DMS79 treated with DMSO at 0.1 percent for 48 hours (cell line): Measurements from ENCODE around the gene SPDYE8.
"Not testable (repeated sequence)": the region's sequence is repeated elsewhere in the genome, so short reads cannot be mapped to it uniquely, and the experiment has no call there.

Experiments used
- DNase-seq: peaks from one replicate; lab custom pipeline; 2025; lab: John Stamatoyannopoulos, UW

The SPDYE8 gene

DNA sequence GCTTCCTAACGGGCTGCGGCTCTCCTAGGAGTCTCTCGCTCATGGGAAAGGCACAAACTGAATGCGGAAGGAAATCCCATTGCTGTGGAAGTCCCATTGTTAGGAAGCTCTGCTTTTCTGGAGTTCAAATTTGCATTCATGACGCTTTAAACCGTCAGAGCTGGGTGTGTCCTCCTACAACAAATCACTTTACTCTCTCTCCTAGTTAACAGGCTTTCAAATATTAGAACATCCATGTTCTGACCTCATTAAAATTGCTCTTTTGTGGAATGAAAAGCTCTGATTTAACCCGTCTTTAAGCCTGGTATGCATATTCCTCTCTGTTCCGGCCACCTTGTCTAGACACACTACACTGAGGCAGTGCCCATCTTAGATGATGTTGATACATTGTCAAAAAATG, at the start of gene SPDYE8:
Gene SPDYE8, minus strand, starts transcription at position 101 of the 400 bp plus-strand sequence. CDS start 1,800 bp downstream, outside the sequence.
- DNase-seq, result not testable (repeated sequence)

- not testable (repeated sequence) for DNase-seq
These were observed 28.2 kb upstream of the SPDYE8 start, which contains the start of gene SPDYE11 for GRCh38 chr7:73057811-73058210. Gene SPDYE11 (minus strand): TSS chr7:73057911. CDS start chr7:73056111, 1,800 bp downstream.

DNA sequence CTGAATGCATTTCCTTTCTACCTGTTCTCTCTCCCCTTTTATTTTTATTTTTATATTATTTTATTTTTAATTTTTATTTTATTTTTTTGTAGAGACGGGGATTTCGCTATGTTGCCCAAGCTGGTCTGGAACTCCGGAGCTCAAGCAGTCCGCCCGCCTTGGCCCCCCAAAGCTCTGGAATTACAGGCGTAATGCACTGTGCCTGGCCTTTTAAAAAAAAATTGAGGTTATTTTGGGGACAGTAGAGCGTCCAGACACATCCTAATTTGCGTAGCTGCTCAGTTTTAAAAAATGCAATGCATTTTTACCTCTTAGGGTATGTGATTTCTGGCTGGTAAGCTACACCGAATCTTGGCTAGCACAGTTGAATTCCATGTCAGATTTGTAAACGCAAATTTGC, 23.1 kb downstream of the SPDYE8 start:
- not testable (repeated sequence) for DNase-seq

GRCh38 chr7:73005693-73006447, 23.7 kb downstream of the SPDYE8 start:
- not testable (repeated sequence) for DNase-seq

GRCh38 chr7:73005356-73005692, 24.2 kb downstream of the SPDYE8 start:
- not testable (repeated sequence) for DNase-seq

- not testable (repeated sequence) for DNase-seq
These were observed 31.6 kb downstream of the SPDYE8 start for GRCh38 chr7:72997887-72998468.

- not testable (repeated sequence) for DNase-seq
These were observed 32.1 kb downstream of the SPDYE8 start for GRCh38 chr7:72997447-72997846.

GRCh38 chr7:72995484-72995883, 34.1 kb downstream of the SPDYE8 start:
- DNase-seq, result not testable (repeated sequence)

- DNase-seq, result not testable (repeated sequence)
These were observed 39.2 kb downstream of the SPDYE8 start for GRCh38 chr7:72990146-72990913.

DNA sequence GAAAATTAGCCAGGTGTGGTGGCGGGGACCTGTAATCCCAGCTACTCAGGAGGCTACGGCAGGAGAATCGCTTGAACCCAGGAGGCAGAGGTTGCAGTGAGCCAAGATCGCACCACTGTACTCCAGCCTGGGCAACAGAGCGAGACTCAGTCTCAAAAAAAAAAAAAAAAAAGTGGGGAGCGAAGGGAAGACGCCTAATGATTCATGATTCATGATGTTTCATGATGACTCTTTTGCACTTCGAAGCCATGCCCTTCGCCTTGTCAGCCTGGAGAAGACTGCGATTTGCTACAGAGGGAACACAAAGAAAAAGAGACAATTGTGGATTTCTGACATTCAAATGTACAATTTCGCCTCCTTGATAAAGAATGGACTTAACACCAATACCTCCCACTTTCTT, 47.5 kb downstream of the SPDYE8 start:
- not testable (repeated sequence) for DNase-seq

DNA sequence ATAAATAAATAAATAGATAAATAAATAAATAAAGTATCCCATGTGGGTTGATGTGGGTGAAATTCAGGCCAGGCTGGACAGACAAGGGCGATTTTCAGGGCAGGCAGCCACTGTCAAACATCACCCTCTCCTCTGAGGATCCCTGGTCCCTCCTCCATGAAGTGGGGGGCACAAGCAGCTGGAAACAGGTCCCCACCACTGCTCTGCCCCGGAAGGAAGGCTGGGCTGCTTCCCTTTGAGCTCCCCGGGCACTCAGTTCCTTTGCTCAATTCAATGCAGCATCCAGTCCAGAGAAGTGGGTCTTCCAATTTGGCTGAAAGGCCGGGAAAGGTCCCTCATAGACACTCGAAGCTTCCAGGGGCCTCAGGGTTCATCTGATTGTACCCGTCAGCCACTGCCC, 49.2 kb downstream of the SPDYE8 start:
- not testable (repeated sequence) for DNase-seq

GRCh38 chr7:72976434-72976833, 53.1 kb downstream of the SPDYE8 start:
- DNase-seq, result not testable (repeated sequence)

- not testable (repeated sequence) for DNase-seq
These were observed 53.8 kb downstream of the SPDYE8 start for GRCh38 chr7:72975656-72976286.

GRCh38 chr7:72974781-72975180, 54.8 kb downstream of the SPDYE8 start:
- DNase-seq, result not testable (repeated sequence)

GRCh38 chr7:72971505-72971904, 58.1 kb downstream of the SPDYE8 start:
- DNase-seq, result not testable (repeated sequence)
